H9 (cell line): ENCODE results near the gene RNF41. TPM values are rescaled to one million over a fixed set of nuclear protein-coding genes. Genes with fewer than 3 reads are reported as not detected.

Source experiments
- DNase-seq: peaks from one replicate; pipeline ENCODE4 v3.0.0-alpha.2; 2017
- H2AFZ ChIP-seq: one replicate; pipeline ENCODE4 v1.6.1; 2013; ENCODE audit warnings: mild to moderate bottlenecking, low read length, control low read depth, moderate library complexity
- H2AK5ac ChIP-seq: 2 replicates; pipeline ENCODE4 v1.6.1; 2013; ENCODE audit warnings: low read length, control low read depth, mixed read lengths; ENCODE audit not compliant: insufficient read length
- H2BK120ac ChIP-seq: one replicate; pipeline ENCODE4 v1.6.1; 2013; ENCODE audit warnings: low read depth, mild to moderate bottlenecking, low read length, control low read depth, inconsistent platforms; ENCODE audit not compliant: poor library complexity, severe bottlenecking
- H2BK12ac ChIP-seq: 2 replicates; pipeline ENCODE4 v1.6.1; 2013; ENCODE audit warnings: low read length, control low read depth, mixed read lengths, low read depth; ENCODE audit not compliant: insufficient read length
- H2BK15ac ChIP-seq: 2 replicates; pipeline ENCODE4 v1.6.1; 2013; ENCODE audit warnings: low read depth, low read length, control low read depth
- H2BK20ac ChIP-seq: one replicate; pipeline ENCODE4 v1.6.1; 2013; ENCODE audit warnings: low read depth, mild to moderate bottlenecking, low read length, control low read depth, inconsistent platforms; ENCODE audit not compliant: poor library complexity, severe bottlenecking
- H2BK5ac ChIP-seq: 2 replicates; pipeline ENCODE4 v1.6.1; 2013; ENCODE audit warnings: low read length, control low read depth, mixed read lengths; ENCODE audit not compliant: insufficient read length
- H3K14ac ChIP-seq: 2 replicates; pipeline ENCODE4 v1.6.1; 2013; ENCODE audit warnings: low read length, control low read depth; ENCODE audit not compliant: insufficient read depth
- H3K18ac ChIP-seq: 2 replicates; pipeline ENCODE4 v1.6.1; 2013; ENCODE audit warnings: low read depth, mild to moderate bottlenecking, mixed read lengths, low read length, control low read depth; ENCODE audit not compliant: insufficient read length
- H3K23ac ChIP-seq: 2 replicates; pipeline ENCODE4 v1.6.1; 2013; ENCODE audit warnings: low read length, control low read depth, mixed read lengths, low read depth; ENCODE audit not compliant: insufficient read length
- H3K23me2 ChIP-seq: 2 replicates; pipeline ENCODE4 v1.6.1; 2013; ENCODE audit warnings: low read depth, mild to moderate bottlenecking, mixed read lengths, low read length, control low read depth; ENCODE audit not compliant: insufficient read length, poor library complexity, severe bottlenecking
- H3K27ac ChIP-seq: 2 replicates; pipeline ENCODE4 v1.5.1; 2013; ENCODE audit warnings: low read length, control low read depth, mixed read lengths, low read depth; ENCODE audit not compliant: insufficient read length
- H3K27me3 ChIP-seq: 2 replicates; pipeline ENCODE4 v1.6.1; 2013; ENCODE audit warnings: low read length, control low read depth, inconsistent platforms; ENCODE audit not compliant: insufficient read depth
- H3K4ac ChIP-seq: 2 replicates; pipeline ENCODE4 v1.6.1; 2013; ENCODE audit warnings: low read depth, mild to moderate bottlenecking, control low read depth, inconsistent platforms, low read length, moderate library complexity
- H3K4me1 ChIP-seq: 2 replicates; pipeline ENCODE4 v1.6.1; 2013; ENCODE audit warnings: low read length, control low read depth, inconsistent platforms; ENCODE audit not compliant: insufficient read depth
- H3K4me2 ChIP-seq: 2 replicates; pipeline ENCODE4 v1.6.1; 2013; ENCODE audit warnings: low read length, control low read depth, mixed read lengths; ENCODE audit not compliant: insufficient read length, insufficient read depth
- H3K56ac ChIP-seq: 2 replicates; pipeline ENCODE4 v1.6.1; 2013; ENCODE audit warnings: low read depth, mild to moderate bottlenecking, mixed read lengths, low read length, control low read depth; ENCODE audit not compliant: insufficient read length
- H3K79me1 ChIP-seq: 2 replicates; pipeline ENCODE4 v1.6.1; 2013; ENCODE audit warnings: low read depth, mild to moderate bottlenecking, moderate library complexity, low read length, control low read depth, inconsistent platforms; ENCODE audit not compliant: insufficient read depth, poor library complexity, severe bottlenecking
- H3K79me2 ChIP-seq: 2 replicates; pipeline ENCODE4 v1.6.1; 2013; ENCODE audit warnings: low read length, control low read depth, inconsistent platforms; ENCODE audit not compliant: insufficient read depth
- H3K9ac ChIP-seq: 2 replicates; pipeline ENCODE4 v1.6.1; 2013; ENCODE audit warnings: low read length, control low read depth, mixed read lengths; ENCODE audit not compliant: insufficient read length; ENCODE audit errors: extremely low read depth
- H3K9me3 ChIP-seq: one replicate; pipeline ENCODE4 v1.6.1; 2013; ENCODE audit warnings: low read depth, low read length, inconsistent platforms; ENCODE audit not compliant: control insufficient read depth
- H3T11ph ChIP-seq: one replicate; pipeline ENCODE4 v1.6.1; 2013; ENCODE audit warnings: mild to moderate bottlenecking, low read length, control low read depth, inconsistent platforms
- H4K20me1 ChIP-seq: one replicate; pipeline ENCODE4 v1.6.1; 2013; ENCODE audit not compliant: control insufficient read depth, insufficient read length, insufficient read depth
- H4K5ac ChIP-seq: 2 replicates; pipeline ENCODE4 v1.6.1; 2013; ENCODE audit warnings: low read depth, mild to moderate bottlenecking, mixed read lengths, low read length, control low read depth; ENCODE audit not compliant: insufficient read length
- H4K8ac ChIP-seq: replicated peaks from 2 replicates; pipeline ENCODE4 v1.6.1; 2013; ENCODE audit warnings: low read length, control low read depth, mixed read lengths, low read depth; ENCODE audit not compliant: insufficient read length
- H4K91ac ChIP-seq: 2 replicates; pipeline ENCODE4 v1.6.1; 2013; ENCODE audit warnings: low read depth, mild to moderate bottlenecking, moderate library complexity, mixed read lengths, low read length, control low read depth; ENCODE audit not compliant: insufficient read length
- H3K27ac Mint-ChIP-seq, 3 experiments: 2 replicates in 2 of 3; 3 replicates in 1 of 3; pipeline ENCODE4 v1.8.0; 2020 to 2021; ENCODE audit warnings: mixed read lengths in 3 of 3, mild to moderate bottlenecking in 1 of 3, moderate library complexity in 1 of 3
- H3K27me3 Mint-ChIP-seq: 2 replicates; pipeline ENCODE4 v1.8.0; 2021; ENCODE audit warnings: low read depth, mild to moderate bottlenecking, moderate library complexity, mixed read lengths
- H3K36me3 Mint-ChIP-seq, 3 experiments: 2 replicates in 2 of 3; 3 replicates in 1 of 3; pipeline ENCODE4 v1.8.0; 2020 to 2021; ENCODE audit warnings: low read depth in 3 of 3, mixed read lengths in 3 of 3; ENCODE audit not compliant: insufficient read depth in 1 of 3
- H3K4me1 Mint-ChIP-seq, 2 experiments: 2 replicates each; pipeline ENCODE4 v1.8.0; 2020; ENCODE audit warnings: mixed read lengths in 2 of 2
- H3K4me3 Mint-ChIP-seq, 2 experiments: 2 replicates in 1 of 2; 3 replicates in 1 of 2; pipeline ENCODE4 v1.8.0; 2020 to 2021; ENCODE audit warnings: mild to moderate bottlenecking in 2 of 2, mixed read lengths in 2 of 2, moderate library complexity in 1 of 2
- H3K9me3 Mint-ChIP-seq, 2 experiments: 2 replicates in 1 of 2; 3 replicates in 1 of 2; pipeline ENCODE4 v1.8.0; 2020; ENCODE audit warnings: mild to moderate bottlenecking in 2 of 2, mixed read lengths in 2 of 2, moderate library complexity in 1 of 2
- CTCF ChIP-seq: fragments of 200-600 bp; sonication (generic); conservative IDR thresholded peaks from 3 replicates; pipeline ENCODE4 v1.8.0; 2021; ENCODE audit warnings: antibody characterized with exemption, mild to moderate bottlenecking
- WGBS: extraction: QIAGEN DNeasy Blood & Tissue Kit; methylation state at CpG from one replicate; pipeline ENCODE4 v1.1.7; 2013; ENCODE audit warnings: missing lambda C conversion rate, low lambda C conversion rate, mixed read lengths; ENCODE audit not compliant: insufficient read length; ENCODE audit errors: extremely low coverage; 5-methylcytosine and 5-hydroxymethylcytosine counted together
- total RNA-seq: library from RNA; stranded (reverse); gene quantifications from 2 replicates; pipeline ENCODE4 v1.2.1, GENCODE V29; 2021

Gene RNF41
- total RNA-seq, 1 experiment from 2014 or later, result 60.8 TPM

- H2BK12ac ChIP-seq, result no peak within 1 kb of the TSS
- H3T11ph ChIP-seq, result no peak within 1 kb of the TSS
- Mint-ChIP-seq H3K36me3 (peaks cover 2 to 17% (median 10%) of the 10 kb centered on the region in 3 experiments; a peak in 5 of 7 replicates), H3K4me3 (no peak within 1 kb of the TSS; a peak in 1 of 5 replicates), H3K9me3 (no peaks in the 10 kb centered on the region; a peak in 1 of 5 replicates), H3K4me1 (peaks cover 15 to 18% of the 10 kb centered on the region in 2 experiments), H3K27me3 (peaks cover 9% of the 10 kb centered on the region), H3K27ac (no peak within 1 kb of the TSS; a peak in 1 of 7 replicates)
- no peak within 1 kb of the TSS for H2BK120ac ChIP-seq
- no peak within 1 kb of the TSS for H3K18ac ChIP-seq
- H2AK5ac ChIP-seq, result no peak within 1 kb of the TSS
- no peak within 1 kb of the TSS for H3K27ac ChIP-seq
- no peak within 1 kb of the TSS for H4K91ac ChIP-seq
- no peak within 1 kb of the TSS for H3K9ac ChIP-seq
- H3K79me1 ChIP-seq, result no peaks in the 10 kb centered on the region
- H4K20me1 ChIP-seq, result peaks cover 3% of the 10 kb centered on the region
- H2BK15ac ChIP-seq, result no peak within 1 kb of the TSS
- no peak for TF ChIP-seq CTCF
- H3K79me2 ChIP-seq, result no peaks in the 10 kb centered on the region
- no peak within 1 kb of the TSS for H3K4me2 ChIP-seq
- H2AFZ ChIP-seq, result no peak within 1 kb of the TSS
- no peak within 1 kb of the TSS for H3K56ac ChIP-seq
- H3K27me3 ChIP-seq, result no peaks in the 10 kb centered on the region
- WGBS, result no CpG with 5 or more reads among the region's 4 CpGs
- DNase-seq, result no peak
- H4K5ac ChIP-seq, result no peak within 1 kb of the TSS
- H4K8ac ChIP-seq, result no peak within 1 kb of the TSS
- H3K9me3 ChIP-seq, result no peaks in the 10 kb centered on the region
- H3K4ac ChIP-seq, result no peak within 1 kb of the TSS
- H2BK5ac ChIP-seq, result no peak within 1 kb of the TSS
- no peaks in the 10 kb centered on the region for H3K4me1 ChIP-seq
- no peak within 1 kb of the TSS for H3K23ac ChIP-seq
- no peak within 1 kb of the TSS for H2BK20ac ChIP-seq
- no peaks in the 10 kb centered on the region for H3K23me2 ChIP-seq
- no peak within 1 kb of the TSS for H3K14ac ChIP-seq
Observed at GRCh38 chr12:56229916-56230431, 8.3 kb upstream of the RNF41 start, which contains the start of gene SLC39A5. Gene SLC39A5, plus strand, starts transcription at chr12:56230051. Its CDS starts 1,224 bp downstream, at chr12:56231275.
